Cardiac fibroblast (primary cell): Measurements from ENCODE around the gene AHR.
"Not testable (repeated sequence)": the region's sequence is repeated elsewhere in the genome, so short reads cannot be mapped to it uniquely, and the experiment has no call there.

Experiments
- DNase-seq, 2 donors: peaks; one replicate each; pipeline versions ENCODE4 v3.0.0 to v3.0.0-alpha.2; 2010; ENCODE audit warnings: low read depth in 2 of 2
- H3K4me3 ChIP-seq, 2 donors: replicated peaks in 1 of 2; 1 replicate in 1 of 2; 2 replicates in 1 of 2; pipeline ENCODE4 v1.5.1; 2011; ENCODE audit warnings: low read depth in 2 of 2, low read length in 2 of 2, mild to moderate bottlenecking in 2 of 2, moderate library complexity in 1 of 2
- CTCF ChIP-seq: IDR thresholded peaks from one replicate; pipeline ENCODE4 v1.5.1; 2011; ENCODE audit warnings: low read depth, mild to moderate bottlenecking, low read length, inconsistent platforms

AHR gene

GRCh38 chr7:17391366-17391765, 92.9 kb downstream of the AHR start:
- no peak overlapping the region for H3K4me3 ChIP-seq
- no peak for TF ChIP-seq CTCF
- DNase-seq = no peak

GRCh38 chr7:17392846-17393245, 94.4 kb downstream of the AHR start:
- DNase-seq = peak; percentile 90 to 92
- no peak for TF ChIP-seq CTCF

GRCh38 chr7:17394563-17394962, 96.1 kb downstream of the AHR start:
- not testable (repeated sequence) for H3K4me3 ChIP-seq, DNase-seq

More at GRCh38 chr7:17392846-17393245, 94.4 kb downstream of the AHR start:
- no peak overlapping the region for H3K4me3 ChIP-seq
